UCSD-AML1 (cell line): ENCODE measurements around the gene DPYD.

Source experiments
- DNase-seq: peaks from one replicate; lab custom pipeline; 2025; ENCODE audit not compliant: unreplicated experiment; lab: John Stamatoyannopoulos, UW

DPYD gene

DNA sequence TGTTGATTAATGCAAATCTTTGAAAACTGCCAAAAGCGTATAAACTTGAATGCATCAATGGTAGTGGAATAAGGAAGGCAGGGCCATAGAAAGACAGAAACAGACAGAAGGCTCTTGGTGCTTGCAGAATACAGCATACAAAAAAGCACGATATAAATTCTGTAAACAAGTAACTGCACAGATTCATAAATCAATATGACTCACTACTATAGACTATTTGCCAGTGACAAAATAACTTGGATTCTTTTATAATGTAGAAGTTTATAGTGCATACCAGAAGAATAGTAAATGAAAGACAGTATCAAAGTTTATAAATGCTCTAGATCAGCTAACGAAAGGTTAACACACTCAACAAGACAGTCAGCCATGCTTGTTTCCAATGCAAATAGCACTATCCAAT, 849.7 kb downstream of the DPYD start:
- DNase-seq = no peak

DNA sequence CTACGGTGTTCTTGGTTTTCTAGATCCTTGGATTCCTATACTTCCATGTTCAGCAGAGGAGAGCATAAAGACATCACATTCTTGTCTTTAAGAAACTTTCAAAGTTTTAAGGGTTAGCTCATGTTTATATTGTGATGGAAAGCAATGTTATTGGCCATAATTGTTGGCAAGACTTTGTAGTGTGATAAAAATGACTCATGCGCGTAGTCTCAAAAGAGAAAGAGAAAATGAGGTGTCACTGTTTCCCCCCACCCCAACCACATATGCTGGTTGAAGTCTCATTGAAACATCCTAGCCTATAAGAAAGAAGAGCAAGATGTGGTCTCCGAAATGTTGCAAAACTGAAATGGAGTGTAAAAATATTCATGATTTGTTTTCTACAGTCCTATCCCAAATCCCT, 850.5 kb downstream of the DPYD start:
- no peak for DNase-seq

DNA sequence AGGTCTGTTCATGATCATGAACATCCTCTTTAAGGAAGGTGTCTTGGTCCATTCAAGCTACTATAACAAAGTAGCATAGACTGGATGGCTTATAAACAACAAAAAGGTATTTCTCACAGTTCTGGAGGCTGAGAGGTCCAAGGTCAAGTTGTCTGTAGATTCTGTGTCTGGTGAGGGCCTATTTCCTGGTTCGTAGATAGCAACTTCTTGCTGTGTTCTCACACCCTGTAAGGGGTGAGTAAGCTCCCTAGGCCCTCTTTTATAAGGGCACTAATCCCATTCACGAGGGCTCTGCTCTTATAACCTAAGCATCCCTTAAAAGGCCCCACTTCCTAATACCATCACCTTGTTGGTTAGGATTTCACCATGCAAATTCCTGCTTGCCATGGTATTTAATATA, 851.5 kb downstream of the DPYD start:
- no peak for DNase-seq

DNA sequence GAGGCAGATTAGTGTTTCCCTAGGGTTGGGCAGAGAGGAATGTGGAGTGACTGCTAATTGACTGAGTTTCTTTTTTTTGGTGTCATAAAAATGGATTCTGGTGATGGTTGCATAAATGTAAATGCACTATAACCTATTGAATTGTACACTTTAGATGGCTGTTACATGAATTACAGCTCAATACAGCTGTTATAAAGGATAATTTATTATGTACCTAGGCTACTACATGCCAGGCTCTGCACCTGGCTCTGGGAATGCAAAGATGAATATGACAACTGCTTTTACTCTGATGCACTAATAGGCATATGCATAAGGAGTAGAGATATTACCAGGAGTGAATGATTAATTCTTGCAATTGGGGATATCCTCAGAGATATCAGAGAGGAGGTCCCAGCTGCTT, 854.0 kb downstream of the DPYD start:
- DNase-seq = no peak

DNA sequence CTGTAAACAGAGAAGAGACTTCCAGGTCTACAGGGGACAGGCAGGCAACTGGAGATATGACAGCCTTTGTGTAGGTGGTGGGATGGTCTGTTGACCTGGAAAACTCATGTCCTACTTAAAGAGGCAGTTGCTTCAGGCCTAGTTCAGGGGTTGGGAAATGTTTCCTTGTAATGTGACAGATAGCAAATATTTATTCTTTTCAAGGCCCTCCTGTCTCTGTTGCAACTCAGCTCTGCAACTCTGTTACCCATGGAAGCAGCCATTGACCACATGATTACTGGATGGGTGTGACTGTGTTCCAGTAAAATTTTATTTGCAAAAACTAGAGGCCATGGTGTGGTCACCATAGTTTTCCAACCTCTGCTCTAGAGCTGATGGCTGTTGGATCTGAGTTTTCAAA, 857.3 kb downstream of the DPYD start:
- DNase-seq = no peak

DNA sequence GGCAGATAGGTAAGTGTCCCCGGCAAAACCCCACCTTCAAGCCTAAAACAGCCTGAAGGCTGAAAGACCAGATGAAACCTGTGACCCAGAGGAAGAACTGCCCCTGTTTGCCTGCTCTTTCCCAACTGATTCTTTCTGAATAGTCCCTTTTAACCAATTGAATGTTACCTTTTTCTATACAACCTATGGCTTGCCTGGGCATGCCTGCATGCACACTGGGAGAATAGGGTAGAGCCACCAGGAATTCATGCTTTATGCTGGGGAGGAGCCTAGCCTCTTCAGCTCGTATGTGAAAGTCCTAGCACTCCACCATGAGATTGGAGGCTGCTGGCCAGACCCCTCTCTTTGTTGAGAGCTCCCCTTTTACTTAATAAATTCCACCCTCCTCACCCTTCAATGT, 859.2 kb downstream of the DPYD start:
- DNase-seq = no peak

DNA sequence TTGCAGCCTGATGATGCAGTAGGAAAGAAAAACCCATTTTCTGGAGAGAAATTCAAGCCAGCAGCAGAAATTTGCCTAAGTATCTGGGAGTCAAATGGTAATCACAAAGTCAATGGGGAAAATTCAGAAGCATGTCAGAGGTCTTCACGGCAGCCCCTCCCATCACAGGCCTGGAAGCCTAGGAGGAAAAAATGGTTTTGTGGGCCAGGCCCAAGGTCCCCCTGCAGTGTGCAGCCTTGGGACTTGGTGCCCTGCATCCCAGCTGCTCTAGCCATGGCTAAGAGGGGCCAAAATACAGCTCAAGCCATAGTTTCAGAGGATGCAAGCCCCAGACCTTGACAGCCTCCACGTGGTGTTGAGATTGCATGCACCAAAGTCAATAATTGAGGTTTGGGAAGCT, 864.4 kb downstream of the DPYD start:
- DNase-seq = no peak

DNA sequence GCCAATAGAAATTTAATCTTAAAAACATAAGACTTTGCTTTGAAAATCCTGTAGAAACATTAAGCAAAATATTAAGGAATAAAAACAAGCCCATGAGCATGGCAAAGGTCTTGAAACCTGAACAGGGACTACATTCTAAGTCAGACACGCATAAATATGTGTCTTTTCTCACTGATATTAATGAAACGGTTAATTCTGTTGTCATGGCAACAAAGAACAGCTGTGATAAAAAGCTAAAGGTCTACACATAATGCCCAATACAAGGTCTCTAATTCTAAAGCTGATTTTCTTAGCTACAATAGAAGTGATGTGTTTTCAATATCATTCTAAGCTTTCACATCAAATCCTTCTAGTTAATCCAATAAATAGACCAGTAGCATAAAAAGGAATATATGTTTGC, 867.6 kb downstream of the DPYD start:
- no peak for DNase-seq

DNA sequence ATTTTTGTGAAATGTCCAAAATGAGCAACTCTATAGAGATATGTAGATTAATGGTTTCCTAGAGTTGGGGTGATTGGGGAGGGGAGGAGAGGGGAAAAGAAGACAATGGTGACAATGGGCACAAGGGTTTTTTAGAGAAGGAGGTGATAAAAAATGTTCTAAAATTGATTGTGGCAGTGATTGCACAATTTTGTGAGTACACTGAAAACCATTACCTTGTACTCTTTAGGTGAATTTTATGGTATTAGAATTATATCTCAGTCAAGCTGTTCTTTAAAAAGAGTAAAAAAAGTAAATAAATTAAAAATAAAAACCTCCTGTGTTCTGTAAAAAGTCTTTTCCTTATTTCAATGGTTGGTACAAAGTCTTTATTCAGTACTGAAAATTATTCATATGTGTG, 869.0 kb downstream of the DPYD start:
- DNase-seq = no peak

DNA sequence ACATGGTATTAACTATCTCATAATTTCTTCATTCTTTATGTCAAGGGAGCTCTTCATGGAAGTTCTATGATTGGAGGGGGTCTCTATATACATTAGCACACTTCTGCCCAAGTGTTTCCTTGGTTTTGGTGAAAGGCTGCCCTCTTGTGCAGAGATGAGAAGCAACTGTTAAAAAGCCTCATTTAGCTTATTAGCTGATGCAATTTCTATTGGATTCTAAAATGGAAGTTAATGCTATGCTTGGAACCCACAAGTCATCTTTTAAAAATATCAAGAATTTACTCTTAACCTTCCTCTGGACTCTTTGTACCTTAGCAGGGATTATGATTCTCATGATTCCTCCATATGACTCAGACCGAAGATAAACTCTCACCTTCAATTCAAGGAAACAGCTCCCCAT, 870.3 kb downstream of the DPYD start:
- DNase-seq = no peak

DNA sequence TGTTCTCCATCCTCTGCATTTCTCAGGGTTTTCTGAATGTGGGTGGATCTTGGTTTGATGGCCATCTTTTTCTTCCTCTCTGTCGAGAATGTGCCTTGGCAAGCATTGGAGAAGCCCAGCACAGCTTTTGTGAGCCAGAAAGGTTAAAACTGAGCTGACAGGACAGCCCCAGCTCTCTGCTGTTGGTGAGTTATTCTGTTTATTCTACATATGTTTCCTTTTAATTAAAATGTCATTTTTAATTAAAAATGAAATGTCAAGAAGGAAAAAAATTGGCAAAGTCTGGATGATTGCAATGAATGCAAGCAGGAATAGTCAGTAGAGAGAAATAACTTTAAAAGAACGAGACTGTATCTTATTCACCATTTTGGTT, 873.4 kb downstream of the DPYD start:
- DNase-seq = no peak

DNA sequence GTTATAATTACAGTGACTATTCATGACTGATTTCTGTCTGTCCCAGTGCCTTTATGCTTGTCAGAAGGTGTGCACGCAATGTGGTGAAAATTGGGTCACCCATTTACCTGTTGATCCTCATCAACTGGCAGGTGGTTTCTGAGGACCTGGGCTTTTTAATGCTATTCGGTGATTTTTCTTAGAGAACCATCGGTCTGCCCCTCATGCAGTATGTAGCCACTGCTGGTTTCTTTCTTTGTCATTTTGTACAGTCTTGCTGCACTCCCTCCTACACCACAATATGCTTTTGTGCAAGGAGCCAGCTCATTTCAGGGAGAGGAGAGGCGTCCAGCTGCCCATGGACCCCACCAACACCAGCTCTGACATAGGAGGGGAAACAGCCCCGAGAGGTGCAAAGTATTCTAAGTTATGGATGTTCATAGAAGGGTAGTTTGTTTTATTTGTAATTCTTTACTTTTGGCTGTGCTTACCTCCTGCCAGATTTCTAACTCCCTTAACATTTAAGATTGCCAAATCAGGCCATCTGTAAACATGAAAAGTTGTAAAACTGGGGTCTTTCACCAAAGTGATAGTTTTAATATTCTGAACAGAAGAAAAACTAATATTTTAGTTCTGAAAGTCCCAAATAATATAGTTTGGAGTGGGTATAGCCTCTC, 873.9 kb downstream of the DPYD start:
- no peak for DNase-seq

DNA sequence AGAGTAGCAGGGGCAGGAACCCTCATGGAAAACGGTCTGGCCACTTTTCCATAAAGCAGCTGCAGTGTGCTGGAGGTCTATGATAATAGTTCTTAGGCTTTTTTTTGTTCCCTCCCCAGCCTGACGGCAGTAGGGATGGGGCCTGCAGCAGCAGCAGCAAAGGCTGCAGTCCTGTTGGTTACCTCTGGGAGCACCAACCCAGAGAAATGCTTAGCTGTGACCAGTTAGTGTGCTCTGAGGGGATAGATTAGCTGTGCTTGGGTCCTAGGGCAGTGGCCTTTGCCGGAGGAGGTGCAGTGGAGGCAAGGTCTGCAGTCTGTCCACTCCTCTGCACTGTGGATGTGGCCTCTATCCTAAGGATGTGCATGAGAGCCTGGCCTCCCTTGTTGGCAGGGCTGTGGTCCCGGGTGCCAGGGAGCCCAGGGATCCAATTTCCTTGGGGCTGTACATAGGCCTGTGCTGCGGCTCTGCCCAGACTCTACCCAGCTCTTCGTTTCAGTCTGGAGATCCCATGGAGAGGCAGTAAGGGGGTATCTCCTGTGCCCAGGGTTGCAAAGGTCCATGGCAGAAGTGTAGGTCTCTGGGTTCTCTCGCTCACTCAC, 876.6 kb downstream of the DPYD start:
- DNase-seq = no peak

DNA sequence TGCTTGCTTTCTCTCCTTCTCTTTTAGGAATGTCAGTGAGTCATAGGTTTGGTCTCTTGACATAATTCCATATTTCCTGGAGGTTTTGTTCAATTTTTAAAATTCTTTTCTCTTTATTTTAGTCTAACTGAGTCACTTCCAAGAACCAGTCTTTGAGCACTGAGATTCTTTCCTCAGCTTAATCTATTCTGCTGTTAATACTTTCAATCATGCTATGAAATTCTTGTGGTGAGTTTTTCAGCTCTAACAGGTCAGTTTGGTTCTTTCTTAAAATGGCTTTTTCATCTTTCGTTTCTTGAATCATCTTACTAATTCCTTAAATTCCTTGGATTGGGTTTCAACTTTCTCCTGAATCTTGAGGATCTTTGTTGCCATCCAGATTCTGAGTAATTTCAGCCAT, 878.3 kb downstream of the DPYD start:
- no peak for DNase-seq

DNA sequence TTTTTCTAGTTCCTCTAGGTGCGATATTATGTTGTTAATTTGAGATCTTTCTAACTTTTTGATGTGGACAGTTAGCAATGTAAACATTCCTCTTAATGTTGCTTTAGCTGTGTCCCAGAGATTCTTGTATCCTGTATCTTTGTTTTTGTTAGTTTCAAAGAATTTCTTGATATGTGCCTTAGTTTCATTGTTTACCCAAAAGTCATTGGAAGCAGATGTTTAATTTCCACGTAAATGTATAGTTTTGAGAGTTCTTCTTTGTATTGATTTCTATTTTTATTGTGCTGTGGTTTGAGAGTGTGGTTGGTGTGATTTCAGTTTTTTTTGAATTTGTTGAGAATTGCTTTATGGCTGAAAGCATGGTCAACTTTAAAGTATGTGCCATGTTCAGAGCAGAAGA, 879.8 kb downstream of the DPYD start:
- DNase-seq = no peak

DNA sequence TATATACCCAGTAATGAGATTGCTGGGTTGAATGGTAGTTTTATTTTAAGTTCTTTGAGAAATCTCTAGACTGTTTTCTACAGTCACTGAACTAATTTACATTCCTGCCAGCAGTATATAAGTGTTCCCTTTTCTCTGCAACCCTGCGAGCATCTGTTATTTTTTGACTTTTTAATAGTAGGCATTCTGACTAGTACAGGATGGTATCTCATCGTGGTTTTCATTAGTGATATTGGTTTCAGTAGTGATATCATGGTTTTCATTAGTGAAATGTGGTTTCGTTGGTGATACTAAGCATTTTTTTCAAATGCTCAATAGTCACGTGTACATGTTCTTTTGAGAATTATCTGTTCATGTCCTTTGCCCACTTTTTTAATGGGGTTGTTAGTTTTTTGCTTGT, 882.4 kb downstream of the DPYD start:
- no peak for DNase-seq

DNA sequence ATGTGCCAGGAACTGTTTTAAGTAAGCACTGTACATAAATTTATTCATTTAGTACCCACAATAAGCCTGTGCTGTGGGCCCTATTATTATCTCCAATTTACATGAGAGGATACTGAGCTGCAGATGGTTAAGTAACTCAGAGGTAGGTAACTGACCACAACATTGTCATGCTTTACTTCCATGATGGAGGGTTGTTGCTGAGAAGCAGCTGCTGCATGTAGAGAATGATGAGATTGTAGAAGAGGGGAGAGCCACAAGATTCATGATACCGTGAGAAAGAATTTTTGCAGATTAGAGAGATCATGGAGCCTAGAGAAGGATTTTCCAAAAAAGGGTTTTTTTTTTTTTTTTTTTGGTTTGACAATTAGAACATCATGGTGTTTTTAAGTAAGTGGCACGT, 886.2 kb downstream of the DPYD start:
- no peak for DNase-seq

DNA sequence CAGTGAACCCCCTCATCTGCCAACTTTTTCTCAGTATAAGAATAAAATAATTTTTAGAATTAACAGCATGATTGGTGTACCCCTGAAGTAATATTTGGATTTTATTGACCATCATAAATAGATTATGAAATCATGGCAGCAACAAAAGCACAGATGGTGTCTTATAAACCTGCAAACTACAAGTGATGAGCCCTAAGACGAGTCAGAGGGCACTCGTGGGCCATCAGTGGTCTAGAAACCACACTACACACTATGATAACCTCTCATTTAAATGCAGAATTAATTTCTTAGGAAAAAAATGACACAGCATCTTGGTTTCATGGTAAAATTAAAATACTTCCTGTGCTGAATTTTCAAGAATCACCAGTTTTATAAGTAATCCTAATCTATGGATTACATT, 886.9 kb downstream of the DPYD start:
- no peak for DNase-seq
